ENCODE results near the gene THAP8.

THAP8 gene

GRCh38 chr19:36093687-36094086, 39.6 kb upstream of the THAP8 start:
- Histone ChIP-seq H3K4me1 (ENCODE audit: control insufficient read depth, low read length) (no peaks in the 10 kb centered on the region), H4K20me1 (ENCODE audit: control insufficient read depth, insufficient read depth, low read depth, low read length) (no peaks in the 10 kb centered on the region), H3F3A (ENCODE audit: control insufficient read depth, insufficient read depth) (no peaks in the 10 kb centered on the region), H3K27ac (ENCODE audit: low read depth, low read length) (no peak overlapping the region), H3K79me2 (ENCODE audit: control insufficient read depth, low read length) (no peaks in the 10 kb centered on the region), H3K9me3 (ENCODE audit: control insufficient read depth, insufficient read depth, low read length) (no peaks in the 10 kb centered on the region), H3K36me3 (ENCODE audit: control insufficient read depth, low read length) (peaks cover 70% of the 10 kb centered on the region), H3K9me2 (replicated peaks; ENCODE audit: control insufficient read depth, low read length) (no peaks in the 10 kb centered on the region), H3K27me3 (ENCODE audit: control insufficient read depth, low read length) (no peaks in the 10 kb centered on the region), H3K4me2 (ENCODE audit: low read length) (no peak overlapping the region), H3K4me3 (ENCODE audit: low read length) (no peak overlapping the region)
- TF ChIP-seq CTCF (IDR thresholded peaks at IDR 0.05; ENCODE audit: low read depth, low read length, poor library complexity, severe bottlenecking) (no peak), EZH2phosphoT487 (IDR thresholded peaks at IDR 0.05; ENCODE audit: borderline replicate concordance, low read length) (no peak)

- no peak overlapping the region for H3K27ac ChIP-seq (ENCODE audit: low read depth, low read length)
- no peaks in the 10 kb centered on the region for H3K27me3 ChIP-seq (ENCODE audit: control insufficient read depth, low read length)
- no peak overlapping the region for H3K4me3 ChIP-seq (ENCODE audit: low read length)
- no peaks in the 10 kb centered on the region for H3K4me1 ChIP-seq (ENCODE audit: control insufficient read depth, low read length)
- H3K4me2 ChIP-seq (ENCODE audit: low read length), result no peak overlapping the region
- TF ChIP-seq EZH2phosphoT487 (IDR thresholded peaks at IDR 0.05; ENCODE audit: borderline replicate concordance, low read length), result no peak
- no peak for TF ChIP-seq CTCF (IDR thresholded peaks at IDR 0.05; ENCODE audit: low read depth, low read length, poor library complexity, severe bottlenecking)
- H3K36me3 ChIP-seq (ENCODE audit: control insufficient read depth, low read length), result peaks cover 72% of the 10 kb centered on the region
- H3K9me3 ChIP-seq (ENCODE audit: control insufficient read depth, insufficient read depth, low read length), result no peaks in the 10 kb centered on the region
- no peaks in the 10 kb centered on the region for H3K79me2 ChIP-seq (ENCODE audit: control insufficient read depth, low read length)
- H3F3A ChIP-seq (ENCODE audit: control insufficient read depth, insufficient read depth), result no peaks in the 10 kb centered on the region
- no peaks in the 10 kb centered on the region for H4K20me1 ChIP-seq (ENCODE audit: control insufficient read depth, insufficient read depth, low read depth, low read length)
- H3K9me2 ChIP-seq (replicated peaks; ENCODE audit: control insufficient read depth, low read length), result no peaks in the 10 kb centered on the region
Measured at GRCh38 chr19:36093146-36093662, 39.1 kb upstream of the THAP8 start.

- Histone ChIP-seq H3K27me3 (ENCODE audit: control insufficient read depth, low read length) (no peaks in the 10 kb centered on the region), H3K4me2 (ENCODE audit: low read length) (no peak overlapping the region), H3K9me2 (replicated peaks; ENCODE audit: control insufficient read depth, low read length) (no peaks in the 10 kb centered on the region), H3K36me3 (ENCODE audit: control insufficient read depth, low read length) (peaks cover 77% of the 10 kb centered on the region), H3K79me2 (ENCODE audit: control insufficient read depth, low read length) (no peaks in the 10 kb centered on the region), H4K20me1 (ENCODE audit: control insufficient read depth, insufficient read depth, low read depth, low read length) (no peaks in the 10 kb centered on the region), H3F3A (ENCODE audit: control insufficient read depth, insufficient read depth) (no peaks in the 10 kb centered on the region), H3K4me1 (ENCODE audit: control insufficient read depth, low read length) (no peaks in the 10 kb centered on the region), H3K9me3 (ENCODE audit: control insufficient read depth, insufficient read depth, low read length) (no peaks in the 10 kb centered on the region), H3K27ac (ENCODE audit: low read depth, low read length) (no peak overlapping the region), H3K4me3 (ENCODE audit: low read length) (no peak overlapping the region)
- TF ChIP-seq EZH2phosphoT487 (IDR thresholded peaks at IDR 0.05; ENCODE audit: borderline replicate concordance, low read length), result no peak
- TF ChIP-seq CTCF (IDR thresholded peaks at IDR 0.05; ENCODE audit: low read depth, low read length, poor library complexity, severe bottlenecking), result no peak
Measured at GRCh38 chr19:36092566-36092965, 38.5 kb upstream of the THAP8 start.
